T-helper 17 cell (primary cell): Measurements from ENCODE around the gene CMTM7. TPM values are rescaled to one million over a fixed set of nuclear protein-coding genes. Genes with fewer than 3 reads are reported as not detected.
"Not testable (repeated sequence)": the region's sequence is repeated elsewhere in the genome, so short reads cannot be mapped to it uniquely, and the experiment has no call there.

Experiments
- ATAC-seq: fragments of 150-1000 bp; cut with Tn5 transposase; 2 replicates; pipeline ENCODE4 v1.10.0; 2021; ENCODE audit warnings: mild to moderate bottlenecking, moderate library complexity
- DNase-seq, 3 donors: peaks; one replicate each; pipeline versions ENCODE4 v3.0.0 to v3.0.0-alpha.2; 2020 to 2021
- H3K9me3 ChIP-seq: one replicate; pipeline ENCODE4 v1.7.0; 2013; ENCODE audit warnings: low read length, mild to moderate bottlenecking; ENCODE audit not compliant: control insufficient read depth, poor library complexity, severe bottlenecking
- H3K27ac Mint-ChIP-seq: one replicate; pipeline ENCODE4 v1.8.0; 2022; ENCODE audit warnings: mild to moderate bottlenecking, moderate library complexity, mixed read lengths
- H3K27me3 Mint-ChIP-seq: one replicate; pipeline ENCODE4 v1.8.0; 2022; ENCODE audit warnings: mixed read lengths
- H3K36me3 Mint-ChIP-seq: one replicate; pipeline ENCODE4 v1.8.0; 2022; ENCODE audit warnings: low read depth, mixed read lengths
- H3K4me1 Mint-ChIP-seq: one replicate; pipeline ENCODE4 v1.8.0; 2022; ENCODE audit warnings: mild to moderate bottlenecking, mixed read lengths
- H3K4me3 Mint-ChIP-seq: one replicate; pipeline ENCODE4 v1.8.0; 2022; ENCODE audit warnings: mild to moderate bottlenecking, moderate library complexity, mixed read lengths
- total RNA-seq, 4 donors: library from RNA in 2 of 4; stranded (reverse) in 2 of 4; gene quantifications; one replicate each; pipeline ENCODE4 v1.2.3 and lab custom pipeline; 2022 to 2026

The CMTM7 gene
- total RNA-seq, 2 donors from 2014 or later = 38.5 to 45.3 TPM

DNA sequence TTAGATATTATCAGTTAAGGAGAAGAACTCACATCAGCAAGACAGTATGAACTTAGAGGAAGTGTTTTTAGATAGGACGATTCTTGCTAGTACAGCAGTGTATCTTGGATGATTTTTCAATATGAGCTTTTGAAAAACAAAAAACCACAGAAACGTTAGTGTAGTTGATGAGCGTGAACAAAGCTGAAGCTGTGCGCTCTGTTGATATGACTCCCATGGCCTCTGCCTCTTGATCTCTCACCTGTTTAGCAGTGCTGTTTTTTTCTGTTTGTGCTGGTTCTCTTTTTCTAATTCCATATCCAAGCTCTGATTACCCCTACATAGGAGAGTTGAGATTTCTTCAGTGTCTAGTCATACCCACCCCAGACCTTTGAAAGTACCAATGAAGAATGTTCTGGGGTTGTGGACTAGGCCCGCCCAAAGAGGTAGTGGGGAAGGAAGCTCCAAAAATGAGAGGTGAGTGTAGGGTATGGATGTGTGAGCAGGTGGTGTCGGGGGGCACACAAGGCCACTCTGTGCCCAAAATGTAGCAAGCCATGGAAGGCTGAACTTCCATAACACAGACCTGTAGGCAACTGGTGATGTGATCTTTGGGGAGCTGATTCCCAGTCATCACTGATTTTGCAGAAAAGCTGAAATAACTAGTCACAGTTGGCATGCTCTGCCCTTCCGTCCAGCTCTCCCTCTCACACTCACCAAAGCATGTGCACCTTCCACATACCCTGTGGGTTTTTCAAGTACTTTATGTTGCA is 20.0 kb upstream of the CMTM7 start:
- H3K27me3 Mint-ChIP-seq = no peaks in the 10 kb centered on the region
- DNase-seq = no peak
- peaks cover 16% of the 10 kb centered on the region for H3K4me1 Mint-ChIP-seq
- H3K36me3 Mint-ChIP-seq = no peaks in the 10 kb centered on the region
- peak; percentile 75 for ATAC-seq
- H3K4me3 Mint-ChIP-seq = no peak overlapping the region
- peak overlapping the region; percentile 73 for H3K27ac Mint-ChIP-seq
- no peaks in the 10 kb centered on the region for H3K9me3 ChIP-seq

DNA sequence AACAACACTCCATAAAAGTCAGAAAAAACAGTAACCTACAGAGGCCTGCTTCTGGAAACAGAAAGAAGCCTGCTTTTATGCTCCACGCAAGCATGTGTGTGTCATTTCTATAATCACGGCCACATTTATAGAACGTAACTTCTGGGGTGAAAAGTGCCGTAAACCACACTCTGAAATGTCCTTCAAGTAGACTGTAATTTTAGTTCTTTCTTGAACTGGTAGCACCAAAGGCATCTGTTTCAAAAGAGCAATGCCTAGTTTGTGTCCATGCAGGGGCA is 19.5 kb upstream of the CMTM7 start:
- H3K4me1 Mint-ChIP-seq = peaks cover 16% of the 10 kb centered on the region
- H3K9me3 ChIP-seq = no peaks in the 10 kb centered on the region
- ATAC-seq = no peak
- DNase-seq = no peak
- peak overlapping the region; percentile 73 for H3K27ac Mint-ChIP-seq
- H3K36me3 Mint-ChIP-seq = no peaks in the 10 kb centered on the region
- no peaks in the 10 kb centered on the region for H3K27me3 Mint-ChIP-seq
- no peak overlapping the region for H3K4me3 Mint-ChIP-seq

- Mint-ChIP-seq H3K4me1 (peaks cover 16% of the 10 kb centered on the region), H3K36me3 (no peaks in the 10 kb centered on the region), H3K4me3 (no peak overlapping the region), H3K27ac (peak overlapping the region; percentile 8), H3K27me3 (no peaks in the 10 kb centered on the region)
- ATAC-seq (no peak), DNase-seq (no peak)
- no peaks in the 10 kb centered on the region for H3K9me3 ChIP-seq
Measured at GRCh38 chr3:32373276-32373675, 18.4 kb upstream of the CMTM7 start.

DNA sequence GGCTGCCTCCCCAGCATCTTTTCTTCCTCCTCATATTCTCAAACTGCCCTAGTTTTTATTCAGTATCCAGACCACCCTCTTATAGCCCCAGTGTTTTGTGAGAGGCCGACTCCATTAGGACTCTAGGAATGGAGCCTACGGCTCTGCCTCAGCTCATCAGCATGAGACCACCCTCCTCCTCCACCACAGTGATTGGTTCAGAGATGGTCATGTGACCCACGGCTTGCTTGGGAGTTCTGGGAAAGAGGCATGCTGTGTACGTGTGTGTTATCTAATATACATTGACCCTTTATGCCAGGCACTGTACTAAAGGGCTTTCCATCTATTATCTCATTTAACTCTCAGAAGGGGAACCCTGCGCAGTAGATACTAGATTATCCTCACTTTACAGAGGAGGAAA is 17.8 kb upstream of the CMTM7 start:
- ATAC-seq (no peak), DNase-seq (no peak)
- H3K4me3 Mint-ChIP-seq = no peak overlapping the region
- no peaks in the 10 kb centered on the region for H3K9me3 ChIP-seq
- no peaks in the 10 kb centered on the region for H3K27me3 Mint-ChIP-seq
- peaks cover 16% of the 10 kb centered on the region for H3K4me1 Mint-ChIP-seq
- H3K36me3 Mint-ChIP-seq = no peaks in the 10 kb centered on the region
- peak overlapping the region; percentile 19 for H3K27ac Mint-ChIP-seq

DNA sequence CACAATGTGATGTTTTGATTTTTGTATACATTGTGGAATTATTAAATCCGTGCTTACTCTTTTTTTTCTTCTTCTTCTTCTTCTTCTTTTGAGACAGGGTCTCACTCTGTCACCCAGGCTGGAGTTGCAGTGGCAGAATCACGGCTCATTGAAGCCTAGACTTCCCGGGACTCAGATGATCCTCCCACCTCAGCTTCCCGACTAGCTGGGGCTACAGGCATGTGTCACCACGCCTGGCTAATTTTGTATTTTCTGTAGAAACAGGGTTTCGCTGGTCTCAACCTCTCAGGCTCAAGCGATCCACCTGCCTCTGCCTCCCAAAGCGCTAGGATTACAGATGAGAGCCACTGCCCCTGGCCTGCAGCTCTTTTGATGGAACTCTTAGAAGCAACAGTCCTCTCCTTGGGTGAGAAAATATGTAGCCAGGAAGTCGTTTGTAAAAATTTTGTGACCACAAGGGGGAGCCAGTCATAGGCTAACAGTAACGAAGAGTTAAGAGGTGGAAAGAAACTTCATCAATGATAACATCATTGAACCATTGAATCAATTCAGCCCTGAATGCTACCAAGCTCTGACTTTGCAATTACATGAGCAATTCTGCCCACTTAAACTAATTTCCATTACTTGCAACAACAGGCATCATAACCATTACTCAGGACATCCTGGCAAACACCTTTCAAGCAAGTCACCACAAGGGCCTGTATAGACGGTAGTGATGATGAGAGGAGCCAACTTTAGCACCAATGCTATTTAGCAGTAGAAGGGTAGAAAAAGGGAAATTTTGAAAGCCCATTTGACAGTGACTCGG is 16.7 kb upstream of the CMTM7 start:
- Mint-ChIP-seq H3K27me3 (no peaks in the 10 kb centered on the region), H3K4me1 (peaks cover 17% of the 10 kb centered on the region), H3K36me3 (no peaks in the 10 kb centered on the region), H3K4me3 (no peak overlapping the region), H3K27ac (peak overlapping the region; percentile 88)
- DNase-seq = peak in 2 of 3 donors; percentile 15 to 68
- ATAC-seq = peak; percentile 70
- H3K9me3 ChIP-seq = no peaks in the 10 kb centered on the region

GRCh38 chr3:32375596-32375930 is 16.1 kb upstream of the CMTM7 start:
- Mint-ChIP-seq H3K4me3 (no peak overlapping the region), H3K27ac (no peak overlapping the region), H3K36me3 (no peaks in the 10 kb centered on the region), H3K27me3 (no peaks in the 10 kb centered on the region), H3K4me1 (peaks cover 20% of the 10 kb centered on the region)
- ATAC-seq (no peak), DNase-seq (no peak)
- no peaks in the 10 kb centered on the region for H3K9me3 ChIP-seq

GRCh38 chr3:32376115-32376514 is 15.5 kb upstream of the CMTM7 start:
- H3K4me3 Mint-ChIP-seq = no peak overlapping the region
- H3K4me1 Mint-ChIP-seq = peaks cover 20% of the 10 kb centered on the region
- H3K27ac Mint-ChIP-seq = no peak overlapping the region

GRCh38 chr3:32379831-32380500 is 11.7 kb upstream of the CMTM7 start:
- H3K9me3 ChIP-seq = no peaks in the 10 kb centered on the region
- Mint-ChIP-seq H3K4me1 (peaks cover 19% of the 10 kb centered on the region), H3K4me3 (no peak overlapping the region), H3K36me3 (no peaks in the 10 kb centered on the region), H3K27ac (no peak overlapping the region), H3K27me3 (peaks cover 4% of the 10 kb centered on the region)
- ATAC-seq (no peak), DNase-seq (no peak)

More at GRCh38 chr3:32376115-32376514, 15.5 kb upstream of the CMTM7 start:
- ATAC-seq = no peak
- H3K9me3 ChIP-seq = no peaks in the 10 kb centered on the region
- Mint-ChIP-seq H3K27me3 (no peaks in the 10 kb centered on the region), H3K36me3 (no peaks in the 10 kb centered on the region)
- no peak for DNase-seq

DNA sequence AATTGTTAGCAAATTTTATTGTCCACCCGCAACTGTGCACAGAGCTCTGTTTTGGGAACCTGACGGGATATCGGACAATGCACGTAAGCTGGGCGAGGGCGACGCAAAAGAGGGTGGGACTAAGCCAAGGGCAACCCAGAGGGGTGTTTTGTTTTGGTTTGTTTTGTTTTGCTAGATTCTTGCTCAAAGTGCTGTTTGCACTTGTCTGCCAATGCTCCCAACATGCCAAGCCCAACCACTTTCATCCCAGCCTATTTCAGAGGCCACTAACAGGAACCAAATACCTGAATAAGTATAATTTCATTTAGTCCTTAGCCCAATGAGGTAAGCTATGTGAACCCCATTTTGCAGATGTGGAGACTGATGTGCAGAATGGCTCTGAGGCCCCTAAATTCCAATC is 9.7 kb upstream of the CMTM7 start:
- H3K27me3 Mint-ChIP-seq = peaks cover 5% of the 10 kb centered on the region
- peak overlapping the region; percentile 29 for H3K27ac Mint-ChIP-seq
- no peak for DNase-seq

GRCh38 chr3:32383136-32383711 is 8.4 kb upstream of the CMTM7 start:
- Mint-ChIP-seq H3K36me3 (no peaks in the 10 kb centered on the region), H3K27ac (no peak overlapping the region), H3K4me3 (no peak overlapping the region), H3K27me3 (peaks cover 5% of the 10 kb centered on the region), H3K4me1 (peaks cover 20% of the 10 kb centered on the region)
- DNase-seq (no peak), ATAC-seq (no peak)
- H3K9me3 ChIP-seq = no peaks in the 10 kb centered on the region

More for the DNA sequence above, 9.7 kb upstream of the CMTM7 start:
- H3K9me3 ChIP-seq = no peaks in the 10 kb centered on the region
- no peaks in the 10 kb centered on the region for H3K36me3 Mint-ChIP-seq
- ATAC-seq = no peak
- peaks cover 20% of the 10 kb centered on the region for H3K4me1 Mint-ChIP-seq
- no peak overlapping the region for H3K4me3 Mint-ChIP-seq

GRCh38 chr3:32384938-32385337 is 6.7 kb upstream of the CMTM7 start:
- ATAC-seq (peak; percentile 42), DNase-seq (no peak)
- Mint-ChIP-seq H3K27me3 (peaks cover 5% of the 10 kb centered on the region), H3K4me3 (no peak overlapping the region), H3K36me3 (no peaks in the 10 kb centered on the region), H3K4me1 (peaks cover 17% of the 10 kb centered on the region), H3K27ac (peak overlapping the region; percentile 80)
- H3K9me3 ChIP-seq = no peaks in the 10 kb centered on the region

GRCh38 chr3:32387512-32387911 is 4.1 kb upstream of the CMTM7 start:
- no peak overlapping the region for H3K27ac Mint-ChIP-seq
- no peak for DNase-seq
- no peaks in the 10 kb centered on the region for H3K9me3 ChIP-seq
- no peak overlapping the region for H3K4me3 Mint-ChIP-seq
- no peaks in the 10 kb centered on the region for H3K36me3 Mint-ChIP-seq
- H3K4me1 Mint-ChIP-seq = peaks cover 23% of the 10 kb centered on the region
- ATAC-seq = no peak
- H3K27me3 Mint-ChIP-seq = peaks cover 5% of the 10 kb centered on the region

GRCh38 chr3:32389577-32389976 is 2.1 kb upstream of the CMTM7 start:
- not testable (repeated sequence) for H3K9me3 ChIP-seq, DNase-seq, H3K4me3 Mint-ChIP-seq, H3K27me3 Mint-ChIP-seq, ATAC-seq, H3K36me3 Mint-ChIP-seq
- H3K27ac Mint-ChIP-seq = peak overlapping the region; percentile 97
- peaks cover 37% of the 10 kb centered on the region for H3K4me1 Mint-ChIP-seq
